GM19328 (cell line): Measurements from ENCODE around the gene H6PD.

Experiments
- ATAC-seq: cut with Tn5 transposase; IDR thresholded peaks from one replicate; pipeline ENCODE4 v1.9.1; 2021; ENCODE audit warnings: mild to moderate bottlenecking, moderate library complexity; ENCODE audit not compliant: unreplicated experiment

Gene H6PD

DNA sequence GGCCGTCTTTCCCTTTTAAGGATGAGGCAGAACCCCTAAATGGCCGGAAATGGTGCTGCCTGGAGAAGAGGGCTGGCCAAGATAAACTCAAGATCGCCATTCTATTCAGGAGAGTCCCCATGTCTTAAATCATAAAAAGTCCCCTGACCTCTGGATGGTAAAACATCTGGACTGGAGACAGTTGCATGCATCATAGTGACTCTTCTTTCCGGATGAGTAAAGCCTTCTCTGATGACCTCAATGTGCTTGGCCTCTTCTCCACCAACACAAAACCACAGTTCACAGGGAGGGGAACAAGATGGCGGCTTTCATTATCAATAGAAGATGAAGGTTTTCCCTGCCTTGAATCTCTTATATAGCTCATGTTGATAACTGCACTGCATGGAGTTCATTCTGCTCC lies 27.5 kb upstream of the H6PD start:
- no peak for ATAC-seq

DNA sequence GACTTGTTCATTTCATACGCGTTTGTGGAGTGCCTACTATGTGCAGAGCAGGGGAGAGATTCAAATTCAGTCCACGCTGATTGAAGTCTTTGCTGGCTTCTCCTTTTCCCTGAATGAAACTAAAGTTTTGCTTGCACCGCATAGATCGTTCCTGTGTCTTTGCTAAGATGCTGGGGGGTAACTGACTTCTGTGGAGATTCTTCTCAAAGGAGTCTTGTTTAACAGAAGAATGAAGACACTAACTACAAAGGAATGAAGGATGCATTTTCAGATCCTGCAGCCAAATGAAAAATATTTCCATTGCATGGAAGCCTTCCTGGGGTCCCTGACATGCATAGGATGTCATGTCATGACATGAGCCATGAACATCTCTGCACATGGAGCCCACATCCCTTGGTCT lies 26.9 kb upstream of the H6PD start:
- no peak for ATAC-seq

DNA sequence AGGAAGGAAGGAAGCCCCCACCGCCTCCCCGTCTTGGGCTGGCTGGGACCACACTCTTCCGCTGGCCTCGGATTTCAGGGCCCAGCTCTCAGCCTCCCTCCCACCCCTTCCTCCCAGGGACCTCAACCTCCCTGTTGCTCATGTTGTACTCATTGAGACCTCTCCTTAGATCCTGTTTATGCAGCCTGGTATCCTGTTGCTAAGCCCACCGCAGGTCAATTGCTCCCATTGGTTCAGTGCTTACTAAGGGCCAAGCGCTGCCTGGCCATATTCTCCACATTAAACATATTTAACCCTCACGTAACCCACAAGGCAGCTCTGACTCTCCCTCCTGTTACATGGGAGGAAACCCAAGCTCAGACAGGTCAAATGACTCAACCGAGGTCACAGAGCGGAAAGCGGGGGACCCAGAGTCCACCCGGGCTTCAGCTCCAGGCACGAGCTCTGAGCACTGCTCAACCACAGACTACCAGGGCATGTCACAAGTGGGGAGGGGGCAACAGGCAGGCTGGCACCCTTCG lies 23.2 kb upstream of the H6PD start:
- no peak for ATAC-seq

DNA sequence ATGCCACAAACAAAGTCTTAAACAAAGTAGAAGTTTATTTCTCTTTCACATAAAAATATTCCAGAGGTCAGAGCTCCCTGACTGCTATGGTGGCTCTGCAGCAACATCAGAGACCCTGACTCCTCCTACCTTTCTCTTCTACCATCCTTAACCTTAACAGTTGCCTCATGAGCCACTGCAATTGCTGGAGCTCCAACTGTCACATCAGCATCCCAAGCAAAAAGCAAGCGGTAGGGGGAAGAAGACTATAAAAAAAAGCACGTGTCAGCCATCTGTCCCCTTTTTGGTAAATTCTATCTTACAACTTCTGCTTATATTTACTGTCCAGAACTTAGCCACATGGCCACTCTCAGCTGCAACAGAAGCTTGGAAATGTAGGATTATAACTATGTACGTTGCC lies 21.8 kb upstream of the H6PD start:
- ATAC-seq: no peak

DNA sequence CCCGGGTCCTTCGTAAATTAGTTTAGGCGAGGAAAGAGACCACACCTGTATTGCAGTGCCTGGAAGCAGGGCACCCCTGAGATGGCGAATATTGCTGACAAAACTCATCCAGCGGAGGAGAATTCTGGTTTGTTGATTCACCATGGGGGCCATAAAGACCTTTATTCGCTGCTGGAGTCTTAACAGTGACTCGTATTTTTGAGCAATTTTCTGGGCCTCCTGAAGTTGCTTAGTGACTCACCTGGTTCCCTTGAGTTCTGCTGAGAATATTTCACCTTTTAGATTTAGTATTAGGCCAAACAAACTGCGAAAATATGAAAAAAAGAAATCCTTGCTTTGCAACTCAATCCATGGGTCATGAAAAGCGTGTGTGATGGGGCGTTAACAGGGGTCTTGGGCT lies 20.6 kb upstream of the H6PD start:
- ATAC-seq: no peak

DNA sequence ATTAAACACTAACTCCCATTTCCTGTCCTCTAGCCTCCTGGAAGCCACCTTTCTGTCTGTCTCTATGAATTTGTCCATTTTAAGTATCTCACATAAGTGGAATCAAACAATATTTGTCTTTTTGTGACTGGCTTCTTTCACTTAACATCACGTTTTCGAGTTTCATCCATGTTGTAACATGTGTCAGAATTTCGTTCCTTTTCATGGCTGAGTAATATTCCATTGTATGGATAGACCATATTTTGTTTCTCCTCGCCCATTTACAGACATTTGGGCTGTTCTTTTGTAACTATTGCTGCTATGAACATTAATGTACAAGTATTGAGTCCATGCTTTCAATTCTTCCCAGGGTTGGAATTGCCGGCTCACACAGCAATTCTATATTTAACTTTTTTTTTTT lies 15.7 kb upstream of the H6PD start:
- no peak for ATAC-seq

DNA sequence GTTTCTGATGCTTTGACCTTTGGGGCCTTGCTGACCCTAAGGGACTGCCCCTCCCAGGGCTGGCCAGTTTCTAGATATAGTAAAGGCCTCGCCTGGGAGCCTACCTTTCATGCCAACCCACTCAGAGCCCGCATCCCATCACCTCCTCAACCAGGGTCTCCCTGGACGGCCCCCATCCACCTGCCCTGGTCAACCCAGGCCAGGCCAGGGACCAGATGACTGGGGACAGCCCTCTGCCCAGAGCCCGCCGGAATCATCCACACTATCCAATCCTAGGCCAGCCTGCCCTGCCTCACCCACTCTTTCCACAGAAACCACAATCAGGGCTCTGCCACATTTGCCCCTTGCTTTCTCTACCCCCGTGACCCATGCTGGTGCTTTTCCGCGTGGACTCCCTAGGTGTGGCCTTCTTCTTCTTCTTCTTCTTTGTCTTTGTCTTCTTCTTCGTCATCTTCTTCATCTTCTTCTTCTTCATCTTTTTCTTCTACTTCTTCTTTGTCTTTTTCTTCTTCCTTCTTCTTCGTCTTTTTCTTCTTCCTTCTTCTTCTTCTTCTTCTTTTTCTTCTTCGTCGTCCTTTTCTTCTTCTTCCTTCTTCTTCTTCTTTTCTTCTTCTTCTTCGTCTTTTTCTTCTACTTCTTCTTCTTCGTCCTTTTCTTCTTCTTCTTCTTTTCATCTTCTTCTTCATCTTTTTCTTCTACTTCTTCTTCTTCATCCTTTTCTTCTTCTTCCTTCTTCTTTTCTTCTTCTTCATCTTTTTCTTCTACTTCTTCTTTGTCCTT lies 11.5 kb upstream of the H6PD start:
- no peak for ATAC-seq

DNA sequence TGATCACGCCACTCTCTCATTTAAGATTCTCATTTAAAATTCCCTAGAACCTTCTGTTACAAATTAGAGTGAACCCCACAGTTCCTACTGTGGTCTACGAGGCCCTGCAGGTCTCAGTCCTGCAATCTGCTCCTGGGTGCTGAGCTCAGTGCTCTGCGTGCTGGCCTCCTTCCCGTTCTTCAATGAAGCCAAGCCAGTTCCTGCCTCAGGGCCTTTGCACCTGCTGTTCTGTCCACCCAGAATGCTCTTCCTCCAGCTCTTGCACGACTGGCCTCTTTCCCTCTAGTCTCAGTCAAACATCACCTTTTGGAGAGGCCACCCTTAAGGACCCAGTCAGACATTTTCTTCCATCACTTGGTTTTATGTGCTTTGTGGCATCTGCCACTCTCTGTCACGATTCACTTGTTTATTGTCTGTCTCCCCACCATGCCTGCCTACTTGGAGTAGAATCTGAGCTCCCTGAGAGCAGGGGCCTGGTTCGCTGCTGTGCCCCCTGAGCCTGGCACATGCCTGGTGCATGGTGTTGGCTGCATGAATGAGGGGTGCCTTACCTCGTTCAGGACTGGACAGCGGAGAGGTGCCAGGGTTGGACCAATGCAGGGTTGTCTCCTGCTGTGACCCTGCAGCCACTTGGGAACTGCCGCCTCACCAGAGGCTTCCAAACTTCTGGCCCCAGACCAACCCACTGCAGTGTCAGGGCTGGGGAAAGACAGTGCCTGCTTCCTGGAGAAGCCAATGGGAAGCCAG lies 9.7 kb upstream of the H6PD start:
- no peak for ATAC-seq

DNA sequence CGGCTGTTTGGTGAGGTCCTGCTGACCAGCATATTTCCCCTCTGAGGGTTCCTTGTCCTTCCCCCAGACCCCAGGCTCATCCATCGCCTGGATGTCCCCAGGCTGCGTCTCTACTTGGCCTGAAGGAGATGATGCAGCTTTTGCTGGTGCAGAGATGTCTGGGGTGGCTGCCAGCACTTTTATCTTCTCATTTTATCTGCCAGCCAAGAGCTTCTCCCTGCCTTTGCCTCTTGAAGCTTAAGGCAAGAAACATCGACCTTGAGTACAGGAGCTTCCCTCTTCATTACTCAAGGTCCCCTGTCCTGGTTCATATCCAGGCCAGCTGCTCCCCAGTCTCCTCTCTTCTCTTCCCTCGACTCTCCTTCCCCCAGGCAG lies 9.2 kb upstream of the H6PD start:
- ATAC-seq: no peak

DNA sequence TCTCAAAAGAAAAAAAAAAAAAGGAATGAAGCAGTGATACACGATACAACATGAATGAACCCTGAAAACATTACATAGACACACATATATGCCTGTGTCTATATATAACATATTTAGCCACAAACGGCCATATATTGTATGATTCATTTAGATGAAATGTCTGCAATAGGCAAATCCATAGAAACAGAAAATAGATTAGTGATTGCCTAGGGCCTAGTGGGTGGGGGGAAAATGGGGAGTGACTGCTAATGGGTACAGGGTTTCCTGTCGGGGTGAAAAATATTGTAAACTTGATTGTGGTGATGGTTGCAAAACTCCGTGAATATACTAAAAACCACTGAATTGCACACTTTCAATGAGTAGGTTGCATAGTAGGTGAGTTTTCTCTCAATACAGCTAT lies 6.0 kb upstream of the H6PD start:
- no peak for ATAC-seq

DNA sequence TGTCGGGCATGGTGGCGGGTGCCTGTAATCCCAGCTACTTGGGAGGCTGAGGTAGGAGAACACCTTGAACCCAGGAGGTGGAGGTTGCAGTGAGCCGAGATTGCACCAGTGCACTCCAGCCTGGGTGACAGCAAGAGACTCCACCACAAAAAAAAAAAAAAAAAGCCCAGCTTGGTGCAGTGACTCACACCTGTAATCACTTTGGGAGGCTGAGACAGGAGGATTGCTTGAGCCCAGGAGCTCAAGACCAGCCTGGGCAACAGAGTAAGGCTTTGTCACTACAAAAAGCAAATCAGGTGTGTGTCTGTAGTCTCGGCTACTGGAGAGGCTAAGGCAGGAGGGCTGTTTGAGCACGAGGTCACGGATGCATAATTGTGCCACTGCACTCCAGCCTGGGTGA lies 5.0 kb upstream of the H6PD start:
- ATAC-seq: no peak

DNA sequence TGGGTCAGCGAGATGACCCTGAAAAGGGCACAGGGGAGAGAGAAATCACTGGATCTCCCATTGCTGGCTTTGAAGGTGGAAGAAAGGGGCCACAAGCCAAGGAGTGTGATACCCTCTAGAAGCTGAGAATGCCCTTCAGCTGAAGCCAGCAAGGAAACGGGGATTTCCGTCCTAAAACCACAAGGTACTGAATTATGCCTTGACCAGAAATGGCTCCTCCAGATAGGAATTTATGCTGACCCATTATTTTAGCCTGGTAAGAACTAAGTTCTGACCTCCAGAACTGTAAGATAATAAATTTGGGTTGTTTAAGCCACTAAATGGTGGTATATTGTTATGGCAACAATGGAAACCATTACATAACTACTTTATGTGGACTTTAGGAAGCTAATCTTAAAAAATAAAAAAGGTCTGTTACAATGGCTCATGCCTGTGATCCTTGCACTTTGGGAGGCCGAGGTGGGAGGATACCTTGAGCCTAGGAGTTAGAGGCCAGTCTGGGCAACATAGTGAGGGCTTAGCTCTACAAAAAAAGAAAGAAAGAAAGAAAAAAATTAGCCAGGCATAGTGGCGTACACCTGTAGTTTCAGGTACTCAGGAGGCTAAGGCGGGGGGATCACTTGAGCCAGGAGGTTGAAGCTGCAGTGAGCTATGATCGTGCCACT lies 3.6 kb upstream of the H6PD start:
- no peak for ATAC-seq

DNA sequence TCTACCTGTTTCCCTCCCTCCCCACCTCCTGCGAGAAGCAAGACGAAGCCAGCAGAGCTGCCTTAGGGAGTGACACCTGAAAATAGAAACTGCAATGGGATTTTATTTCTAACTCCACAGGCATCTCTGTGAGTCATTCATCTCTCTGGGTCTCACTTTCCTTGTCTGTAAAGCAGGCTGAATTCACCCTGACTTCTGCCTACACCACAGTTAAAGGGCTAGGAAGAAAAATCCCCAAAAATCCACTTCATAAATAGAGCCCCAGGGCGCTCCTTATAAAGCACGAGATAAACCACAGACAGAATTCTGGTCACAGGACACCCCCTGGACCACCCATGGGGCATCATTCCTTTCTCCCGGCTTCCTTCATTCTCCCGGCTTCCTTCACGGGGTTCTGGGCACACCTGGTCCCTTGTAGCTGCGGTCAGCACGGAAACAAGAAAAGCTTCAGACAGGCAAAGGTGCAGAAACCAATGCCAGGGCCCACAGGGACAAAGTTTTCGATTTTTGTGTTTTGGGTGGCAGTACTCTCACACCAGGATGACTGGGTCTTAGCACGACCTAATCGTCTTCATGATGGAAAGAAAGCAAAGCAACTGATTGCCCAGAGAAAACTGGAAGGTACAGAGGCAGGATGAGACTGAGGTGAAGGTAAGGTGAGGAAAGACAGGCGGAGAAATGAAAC lies 2.8 kb upstream of the H6PD start:
- ATAC-seq: no peak

DNA sequence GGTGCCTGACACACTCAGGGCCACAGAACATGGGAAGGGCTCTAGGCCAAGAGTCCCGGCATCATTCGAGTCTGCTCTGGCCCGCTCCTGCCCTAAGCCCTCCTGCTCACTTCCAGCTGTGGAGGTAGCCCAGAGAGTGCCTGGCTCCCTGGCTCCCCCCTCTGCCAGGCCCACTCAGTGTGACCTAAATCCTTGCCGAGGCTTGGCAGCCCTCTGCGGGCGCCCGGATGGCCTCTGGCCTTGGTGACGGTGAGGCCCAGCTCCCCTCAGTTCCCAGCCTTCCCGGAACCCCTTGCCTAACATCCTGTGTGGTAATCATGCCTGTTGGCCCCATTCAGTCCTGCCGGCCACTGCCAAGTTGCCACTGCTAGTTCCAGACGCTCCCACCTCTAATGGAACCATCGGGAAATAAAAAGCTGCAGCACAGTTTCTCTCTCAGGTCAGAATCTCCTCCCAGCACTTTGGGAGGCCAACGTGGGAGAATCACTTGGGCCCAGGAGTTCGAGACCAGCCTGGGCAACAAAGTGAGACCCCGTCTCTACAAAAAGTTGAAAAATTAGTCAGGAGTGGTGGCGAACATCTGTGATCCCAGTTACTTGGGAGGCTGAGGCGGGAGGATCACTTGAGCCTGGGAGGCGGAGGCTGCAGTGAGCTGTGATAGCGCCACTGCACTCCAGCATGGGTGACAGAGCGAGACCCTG lies 1.2 kb upstream of the H6PD start:
- ATAC-seq: no peak

DNA sequence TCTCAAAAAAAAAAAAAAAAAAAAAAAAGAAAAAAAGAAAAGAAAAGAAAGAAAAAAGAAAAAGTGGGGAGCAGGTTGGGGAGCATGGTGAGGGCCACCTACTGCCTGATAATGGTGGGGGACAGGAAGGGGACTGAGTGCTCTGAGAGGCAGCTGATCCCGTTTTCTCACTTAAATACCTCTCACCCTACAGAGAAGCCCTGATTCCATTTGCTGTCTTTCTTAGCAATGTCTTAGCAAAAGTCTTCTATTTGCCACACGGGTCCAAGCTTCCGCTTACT lies 692 bp upstream of the H6PD start:
- ATAC-seq: no peak

DNA sequence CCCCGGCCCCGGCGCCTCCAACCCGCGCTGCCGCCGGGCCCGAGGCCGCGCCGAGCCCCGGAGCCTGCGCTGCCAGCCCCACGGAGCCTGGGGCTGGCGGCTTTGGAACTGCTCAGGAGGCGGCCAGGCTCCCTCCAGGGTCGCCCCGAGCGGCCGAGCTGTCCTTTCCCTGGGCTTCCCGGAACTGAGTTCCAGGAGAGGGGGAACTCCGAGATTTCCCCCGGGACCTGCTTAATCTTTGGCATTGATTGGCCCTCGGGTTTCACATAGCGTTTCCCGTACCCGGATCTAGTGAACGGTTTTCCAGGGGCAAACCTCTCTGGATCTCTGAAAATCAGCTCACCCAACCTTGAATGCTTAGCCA lies 504 bp downstream of the H6PD start:
- ATAC-seq: no peak

DNA sequence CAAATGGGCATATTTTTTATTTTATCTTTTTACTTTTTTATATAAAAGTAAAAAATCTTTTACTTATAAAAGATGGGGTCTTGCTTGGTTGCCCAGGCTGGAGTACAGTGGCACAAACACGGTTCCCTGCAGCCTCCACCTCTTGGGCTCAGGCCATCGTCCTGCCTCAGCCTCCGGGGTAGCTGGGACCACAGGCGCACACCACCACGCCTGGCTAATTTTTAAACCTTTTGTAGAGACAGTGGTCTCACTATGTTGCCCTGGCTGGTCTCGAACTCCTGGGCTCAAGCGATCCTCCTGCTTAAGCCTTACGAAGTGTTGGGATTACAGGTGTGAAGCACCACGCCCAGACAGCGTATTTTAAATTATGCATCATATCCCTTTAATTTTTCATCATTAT lies 986 bp downstream of the H6PD start:
- no peak for ATAC-seq

DNA sequence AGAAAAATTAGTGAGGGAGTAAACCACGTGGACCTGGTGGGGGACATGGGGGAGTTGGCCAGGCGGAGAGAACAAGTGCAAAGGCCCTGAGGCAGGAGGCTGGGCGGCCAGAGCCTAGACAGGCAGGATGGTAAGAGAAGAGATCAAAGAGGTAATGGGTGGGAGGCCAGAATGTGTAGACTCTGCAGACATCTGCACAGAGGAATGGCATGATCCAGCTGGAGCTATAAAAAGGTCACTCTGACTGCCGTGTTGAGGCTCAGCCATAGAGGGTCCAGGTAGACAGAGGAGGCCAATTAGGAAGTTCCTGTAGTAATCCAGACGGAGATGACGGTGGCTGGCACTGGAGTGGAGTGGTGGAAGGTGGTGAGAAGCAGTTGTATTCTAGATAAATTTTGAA lies 3.6 kb downstream of the H6PD start:
- no peak for ATAC-seq

DNA sequence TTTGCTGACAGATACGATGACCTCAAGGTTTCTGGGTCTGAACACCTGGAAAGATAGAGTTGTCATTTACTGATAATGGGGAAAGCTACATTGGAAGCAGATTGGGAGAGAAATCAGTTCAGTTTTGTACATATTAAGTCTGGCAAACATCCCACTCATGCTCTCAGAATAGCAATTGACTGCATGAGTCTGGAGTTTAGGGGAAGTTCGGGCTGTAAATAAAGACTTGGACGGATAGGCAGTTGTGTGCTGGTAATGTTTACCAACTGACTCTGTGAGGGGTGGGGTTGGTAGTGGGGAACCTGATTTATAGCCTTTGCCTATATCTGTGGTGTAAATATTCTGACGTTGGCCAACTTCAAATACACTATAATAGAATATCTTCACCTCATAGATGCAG lies 4.0 kb downstream of the H6PD start:
- no peak for ATAC-seq

DNA sequence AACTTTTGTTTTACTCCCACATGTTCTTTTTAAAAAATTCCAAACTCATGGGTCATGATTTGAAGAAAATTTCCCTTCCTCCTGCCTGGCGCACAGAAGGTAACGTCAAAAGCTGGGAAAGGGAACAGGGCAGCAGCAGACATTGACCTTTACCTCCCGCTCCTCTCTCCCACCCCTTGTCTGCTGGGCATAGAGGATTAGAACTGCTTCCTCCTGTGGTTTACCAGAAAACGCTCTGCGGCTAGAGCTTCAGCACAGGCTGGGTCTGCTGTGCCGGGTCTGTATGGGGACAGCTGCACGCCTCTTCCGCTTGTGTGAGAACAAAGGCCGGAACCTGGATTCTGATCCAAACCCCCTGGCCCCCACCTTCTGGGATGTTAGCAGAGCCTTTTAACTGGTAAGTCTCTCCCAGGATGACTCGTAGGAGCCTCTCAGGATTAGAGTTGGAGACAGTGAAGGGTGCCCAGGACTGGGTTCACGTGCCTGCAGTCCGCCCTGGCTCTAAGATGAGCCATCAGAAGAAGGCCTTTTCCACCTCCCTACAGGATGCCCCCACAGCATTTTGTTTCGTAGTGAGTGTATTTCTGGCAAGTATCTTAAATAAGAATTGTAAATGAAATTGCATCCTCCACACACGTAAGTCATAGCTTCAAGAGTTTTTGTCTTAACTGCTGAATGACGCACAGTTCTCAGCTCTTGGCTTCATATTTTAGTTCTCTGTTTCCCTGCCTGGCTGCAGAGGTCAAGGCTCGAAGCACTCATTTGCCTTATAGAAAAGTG lies 5.2 kb downstream of the H6PD start:
- no peak for ATAC-seq
